NOMO-1 treated with DMSO at 0.1 percent for 48 hours (cell line): Measurements from ENCODE around the gene LCN15.

Experiments used
- DNase-seq: peaks from one replicate; lab custom pipeline; 2025; ENCODE audit not compliant: unreplicated experiment; lab: John Stamatoyannopoulos, UW

Gene LCN15

DNA sequence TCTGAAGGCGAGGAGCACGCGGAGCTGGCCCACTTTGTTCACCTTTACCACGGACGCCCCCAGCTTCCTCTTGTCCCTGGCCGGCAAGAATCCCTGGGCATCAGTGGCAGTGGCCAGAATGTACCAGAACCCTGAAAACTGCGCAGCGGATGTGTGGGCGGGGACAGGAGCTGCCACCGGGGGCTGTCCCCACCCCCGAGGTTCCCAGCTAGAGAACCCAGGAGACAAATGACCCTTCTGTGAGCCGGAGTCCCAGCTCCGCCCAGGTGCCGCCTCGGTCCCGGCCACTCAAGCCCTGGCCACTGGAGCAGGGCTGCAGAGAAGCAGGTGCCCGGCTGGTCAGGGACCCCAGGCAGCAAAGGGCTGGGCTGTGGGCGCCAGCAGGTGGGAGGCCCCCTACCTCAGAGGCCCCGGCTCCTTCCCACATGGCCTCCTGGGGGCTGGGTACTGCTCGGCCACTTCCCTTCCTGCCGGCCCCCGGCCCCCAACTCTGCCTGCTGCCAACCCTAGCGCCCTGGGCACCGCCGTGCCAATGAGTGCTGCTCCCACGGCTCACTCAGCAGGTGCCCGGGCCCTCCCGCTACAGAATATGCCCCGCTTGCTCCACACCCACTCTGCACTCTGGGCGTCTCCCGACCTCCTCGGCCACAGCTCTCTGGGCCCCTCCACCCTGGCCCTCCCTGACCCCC, 22.3 kb downstream of the LCN15 start:
- DNase-seq: no peak

GRCh38 chr9:136740971-136741882, 23.1 kb downstream of the LCN15 start:
- DNase-seq: no peak

- no peak for DNase-seq
Observed at GRCh38 chr9:136740491-136740890, 23.8 kb downstream of the LCN15 start.

DNA sequence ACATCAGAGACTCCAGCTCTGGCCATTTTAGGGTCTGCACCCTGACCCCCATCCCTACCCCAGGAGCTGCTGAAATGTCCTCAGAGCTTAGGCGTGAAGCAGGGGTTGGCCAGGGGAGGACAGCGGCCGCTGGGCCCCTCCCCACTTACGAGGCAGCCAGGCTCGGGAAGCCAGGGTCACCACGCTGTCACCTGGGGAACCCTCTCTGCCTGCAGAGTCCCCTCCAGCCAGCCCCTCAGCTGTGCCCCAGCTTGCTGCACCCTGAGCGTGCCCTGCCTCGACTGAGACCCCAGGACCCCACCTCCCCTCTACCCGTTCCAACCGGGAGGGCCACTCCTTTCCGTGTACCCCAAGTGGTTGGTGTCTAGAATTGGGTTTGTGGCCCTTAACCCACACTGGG, 24.2 kb downstream of the LCN15 start:
- no peak for DNase-seq

- no peak for DNase-seq
Observed at GRCh38 chr9:136739509-136739908, 24.8 kb downstream of the LCN15 start.

DNA sequence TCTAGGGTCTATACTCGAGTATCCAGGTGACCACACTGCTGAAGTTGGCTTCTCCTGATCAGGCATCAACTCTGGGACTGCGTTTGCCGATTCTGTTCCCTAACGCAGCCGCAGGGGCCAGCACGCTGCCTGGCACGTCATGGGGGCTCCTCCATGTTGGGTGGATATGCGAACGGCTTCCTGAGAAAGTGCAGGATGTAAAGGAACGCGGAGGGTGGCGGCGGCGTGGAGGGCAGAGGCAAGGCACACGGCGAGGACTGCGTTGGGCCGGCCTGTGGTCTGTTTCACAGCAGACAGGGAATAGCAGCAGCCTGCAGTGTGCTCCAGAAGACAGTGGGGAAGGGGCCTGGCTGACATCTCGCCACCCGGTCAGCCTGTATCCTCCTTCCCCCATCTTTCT, 25.4 kb downstream of the LCN15 start:
- DNase-seq: no peak

DNA sequence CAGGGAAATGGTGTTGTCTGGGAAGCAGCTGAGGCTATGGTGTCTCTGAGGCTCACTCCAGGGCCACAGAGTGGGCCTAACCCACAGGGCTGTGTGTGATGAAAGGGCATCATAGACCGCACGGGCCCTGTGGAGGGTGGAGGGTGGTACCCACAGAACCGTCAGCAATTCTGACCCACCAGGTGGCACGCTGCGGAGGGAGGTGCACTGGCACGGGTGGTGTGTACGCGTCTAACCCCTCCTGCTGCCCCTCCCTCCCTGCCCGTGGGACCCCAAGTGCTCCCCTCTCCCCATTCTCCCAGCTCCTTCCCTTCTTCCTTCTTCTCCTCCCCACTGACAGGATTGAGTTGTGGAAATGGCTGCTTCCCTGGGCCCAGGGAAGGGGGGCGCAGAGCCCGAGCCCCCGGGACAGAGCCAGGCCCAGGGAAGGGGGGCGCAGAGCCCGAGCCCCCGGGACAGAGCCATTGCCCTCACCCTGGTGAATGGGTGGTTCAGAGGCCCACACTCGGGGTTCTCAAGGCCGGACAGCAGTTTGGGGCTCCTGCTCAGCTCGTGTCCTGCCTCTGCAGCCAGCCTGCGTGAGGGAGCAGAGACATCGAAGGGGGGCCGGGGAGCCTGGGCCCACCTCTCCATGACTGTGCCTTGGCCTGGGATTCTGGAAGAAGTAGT, 28.4 kb downstream of the LCN15 start:
- DNase-seq: no peak

DNA sequence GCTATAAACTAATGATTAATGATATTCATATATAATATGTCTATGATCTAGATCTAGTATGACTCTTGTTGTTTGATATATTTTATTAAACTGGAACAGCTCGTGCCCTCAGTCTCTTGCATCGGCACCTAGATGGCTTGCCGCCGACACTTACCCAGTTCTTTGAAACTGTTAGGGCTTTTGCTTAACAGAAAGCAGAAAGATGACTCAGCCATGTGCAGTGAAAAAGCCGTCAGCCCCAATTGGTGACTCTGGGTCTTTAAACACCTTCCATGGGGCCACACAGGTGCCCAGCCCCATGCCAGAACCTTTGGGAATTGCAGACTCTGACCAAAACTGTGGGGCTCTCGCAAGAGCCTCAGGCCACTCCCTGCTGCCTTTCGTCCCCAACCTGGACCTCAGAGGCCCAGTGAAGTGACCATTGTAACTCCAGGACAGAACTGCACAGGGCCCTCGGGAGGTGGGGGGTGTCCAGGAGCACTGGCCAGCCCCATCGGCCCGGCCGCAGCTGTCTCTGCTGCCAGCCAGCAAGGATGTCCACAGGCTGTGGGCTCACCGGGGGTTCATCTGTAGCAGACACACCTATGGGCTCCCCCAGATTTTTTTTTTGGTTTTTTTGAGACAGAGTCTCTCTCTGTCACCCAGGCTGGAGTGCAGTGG, 29.4 kb downstream of the LCN15 start:
- no peak for DNase-seq

- no peak for DNase-seq
Observed at GRCh38 chr9:136733611-136734010, 30.7 kb downstream of the LCN15 start.

GRCh38 chr9:136732444-136733178, 31.7 kb downstream of the LCN15 start:
- DNase-seq: no peak

DNA sequence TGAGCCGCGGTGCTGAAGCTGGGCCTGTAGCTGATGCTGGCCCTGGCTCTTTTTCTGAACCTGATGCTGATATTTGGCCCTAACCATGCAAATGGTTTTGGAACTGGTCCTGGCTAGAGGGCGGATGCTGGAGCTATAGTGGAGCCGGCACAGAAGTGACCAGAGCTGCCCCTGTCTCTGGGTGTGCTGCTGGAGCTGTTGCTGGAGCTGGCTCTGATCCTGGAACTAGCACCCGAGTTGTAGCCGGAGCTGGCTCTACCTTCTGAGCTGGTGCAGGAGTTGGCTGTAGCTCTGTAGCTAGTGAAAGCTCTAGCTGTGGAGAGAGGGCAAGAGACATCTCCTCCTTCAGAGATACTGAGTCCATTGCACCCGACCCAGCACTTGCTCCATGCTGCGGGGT, 34.4 kb downstream of the LCN15 start:
- DNase-seq: no peak

DNA sequence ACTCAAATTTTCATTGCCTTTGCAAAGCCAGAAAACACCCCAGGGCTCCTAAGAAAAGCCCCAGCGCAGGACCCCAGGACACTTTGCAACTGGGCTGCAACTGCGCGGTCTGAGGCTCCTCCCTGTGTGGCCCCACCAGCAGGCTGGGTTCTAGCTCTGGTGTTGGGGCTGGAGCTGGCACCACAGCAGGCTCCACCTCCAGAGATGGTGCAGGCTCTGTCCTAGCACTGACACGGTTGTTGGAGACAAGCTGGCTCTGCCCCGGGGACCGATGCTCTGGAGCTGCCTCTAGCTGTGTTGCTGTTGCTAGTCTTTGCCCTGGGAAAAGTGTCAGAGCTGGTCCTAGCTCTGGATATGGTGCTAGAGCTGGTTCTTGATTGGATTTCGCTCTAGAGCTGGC, 35.2 kb downstream of the LCN15 start:
- peak; percentile 18 for DNase-seq

DNA sequence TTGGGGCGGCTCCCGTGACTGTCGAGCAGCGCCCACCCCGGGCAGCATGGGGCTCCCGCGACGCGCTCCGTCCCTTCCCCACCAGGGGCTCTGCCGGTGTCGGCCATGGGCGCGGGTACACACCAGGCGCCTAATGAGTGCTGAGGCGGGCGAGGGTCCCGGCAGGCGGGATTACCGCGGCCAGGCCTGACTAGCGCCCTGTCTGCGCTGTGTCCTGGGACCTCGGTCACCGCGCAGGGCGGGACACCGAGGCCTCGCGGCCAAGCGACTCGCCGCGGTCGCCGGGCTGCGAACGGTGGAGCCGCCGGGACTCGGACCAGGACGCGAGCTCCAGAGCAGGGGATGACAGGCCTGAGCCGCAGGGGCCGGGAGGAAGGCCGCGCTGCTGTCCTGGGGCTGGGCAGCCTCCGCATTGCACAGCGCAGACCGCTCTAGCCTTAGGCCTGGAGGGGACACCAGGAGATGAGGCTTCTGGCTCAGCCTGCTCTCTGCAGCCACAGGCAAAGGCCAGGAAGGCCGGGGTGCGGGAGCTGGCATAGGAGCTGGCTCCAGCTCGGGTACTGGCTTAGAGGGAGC, 35.7 kb downstream of the LCN15 start:
- peak; percentile 24 for DNase-seq

GRCh38 chr9:136728080-136728547, 36.2 kb downstream of the LCN15 start:
- DNase-seq: peak; percentile 84

DNA sequence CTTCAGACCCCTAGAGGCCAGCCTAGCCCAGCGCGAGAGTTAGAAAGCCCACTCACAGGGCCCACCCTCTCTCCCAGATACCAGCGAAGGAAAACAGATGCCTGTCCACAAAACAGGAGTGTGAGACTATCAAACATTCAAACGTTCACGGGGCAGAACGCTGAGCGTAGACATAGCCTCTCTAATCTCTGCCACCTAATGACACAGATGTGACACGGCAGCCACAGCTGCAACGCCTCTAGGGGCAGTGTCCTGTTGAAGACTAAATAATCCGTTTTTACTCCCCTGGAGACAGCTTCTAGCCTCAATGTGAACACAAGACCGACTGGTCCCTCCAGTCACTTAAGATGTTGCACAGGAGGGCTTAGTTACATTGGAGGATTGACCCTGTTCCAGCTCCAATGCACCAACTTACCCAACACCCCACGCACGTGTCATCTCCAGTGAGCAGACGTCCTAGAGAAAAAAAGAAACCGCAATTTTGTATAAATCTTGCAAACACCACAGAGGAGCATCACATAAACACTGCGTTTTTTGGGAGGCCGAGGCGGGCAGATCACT, 37.6 kb downstream of the LCN15 start:
- peak; percentile 66 for DNase-seq

- DNase-seq: no peak
Observed at GRCh38 chr9:136726118-136726517, 38.2 kb downstream of the LCN15 start.

- no peak for DNase-seq
Observed at GRCh38 chr9:136725612-136726011, 38.7 kb downstream of the LCN15 start.

- no peak for DNase-seq
Observed at GRCh38 chr9:136724772-136725171, 39.5 kb downstream of the LCN15 start.

DNA sequence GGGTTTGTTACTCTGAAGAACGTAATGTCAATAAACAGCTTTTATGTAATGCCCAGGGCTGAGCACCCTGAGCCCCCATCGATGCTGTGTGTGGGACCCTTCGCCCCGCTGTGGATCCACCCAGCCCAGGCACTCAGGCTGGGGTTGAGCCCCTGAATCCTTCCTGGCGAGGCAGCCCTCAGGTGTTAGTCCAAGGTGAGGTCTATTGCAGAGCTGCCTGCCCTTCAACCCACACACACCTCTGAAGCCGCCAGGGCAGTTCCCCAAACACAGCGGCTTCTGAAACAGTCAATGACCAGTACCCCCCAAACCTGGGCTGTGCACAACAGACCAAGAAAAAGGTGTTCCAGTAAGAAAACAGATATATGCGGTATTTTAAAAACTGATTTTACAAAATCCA, 40.3 kb downstream of the LCN15 start:
- no peak for DNase-seq
